Raji (cell line): ENCODE results near the gene GNAT3.

Source experiments
- POLR2A ChIP-seq: IDR thresholded peaks from 2 replicates; pipeline ENCODE4 v1.6.1; 2011; ENCODE audit warnings: low read depth, low read length, control low read depth; ENCODE audit not compliant: insufficient read depth

GNAT3 gene

DNA sequence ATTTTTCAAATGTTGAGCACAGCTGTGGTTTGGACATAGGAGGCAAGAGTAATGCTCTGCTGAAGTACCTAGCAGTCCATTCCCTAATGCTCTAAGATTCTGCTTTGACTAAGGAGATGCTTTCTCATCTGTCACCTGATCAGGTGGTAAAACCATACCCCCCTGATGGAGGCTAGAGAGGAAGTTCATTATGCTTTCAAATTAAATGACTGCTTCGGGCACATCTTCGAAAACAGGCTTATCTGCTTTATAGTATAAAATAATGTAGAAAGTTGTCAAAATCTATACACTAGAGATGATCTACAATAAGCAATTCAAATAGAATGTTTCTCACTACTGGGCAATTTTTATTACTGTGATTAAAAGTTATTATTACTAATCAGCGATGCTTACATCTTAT is at the start of gene GNAT3:
GNAT3 (minus strand) TSS at position 101 of the 400 bp plus-strand sequence. CDS start 138 bp downstream, outside the sequence.
- no peak for TF ChIP-seq POLR2A

DNA sequence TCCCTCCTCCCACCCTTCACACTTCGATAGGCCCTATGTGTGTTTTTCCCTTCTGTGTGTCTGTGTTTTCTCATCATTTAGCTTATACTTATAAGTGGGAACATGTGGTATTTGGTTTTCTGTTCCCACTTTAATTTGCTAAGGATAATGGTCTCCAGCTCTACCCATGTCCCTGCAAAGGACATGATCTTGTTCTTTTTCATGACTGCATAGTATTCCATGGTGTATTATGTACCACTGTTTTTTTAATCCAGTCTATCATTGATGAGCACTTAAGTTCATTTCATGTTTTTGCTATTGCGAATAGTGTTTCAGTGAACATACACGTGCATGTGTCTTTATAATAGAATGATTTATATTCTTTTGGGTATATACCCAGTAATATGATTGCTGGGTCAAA is 46.3 kb upstream of the GNAT3 start:
- no peak for TF ChIP-seq POLR2A

DNA sequence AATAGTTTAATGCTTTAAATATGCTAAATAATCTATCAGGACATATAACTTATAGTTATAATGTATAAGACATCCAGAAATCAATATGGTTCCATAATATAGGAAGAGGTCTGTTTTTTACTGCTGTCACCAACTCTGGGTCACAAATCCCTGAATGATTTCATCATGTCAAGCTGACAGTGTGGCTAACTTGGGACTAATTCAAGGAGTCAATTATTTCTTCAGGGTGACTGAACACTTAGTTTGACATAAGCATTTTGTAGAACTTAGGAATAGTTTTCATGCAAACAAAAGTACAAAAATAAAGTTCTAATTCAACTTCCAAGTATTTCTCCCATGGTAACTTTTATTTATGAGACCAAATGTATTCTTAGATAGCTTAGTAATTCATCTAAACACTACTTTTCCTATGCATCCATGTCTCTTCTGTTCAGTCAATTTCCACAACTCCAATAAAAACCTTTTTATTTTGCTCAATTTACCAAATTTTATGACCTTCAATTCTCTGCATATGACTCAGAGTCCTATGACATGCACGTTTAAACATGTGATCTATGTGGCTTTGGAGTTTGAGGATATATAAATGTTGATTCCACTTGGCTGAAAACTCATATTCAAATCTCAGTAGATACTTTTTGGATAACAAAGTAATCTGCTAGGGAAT is 40.3 kb upstream of the GNAT3 start:
- no peak for TF ChIP-seq POLR2A

DNA sequence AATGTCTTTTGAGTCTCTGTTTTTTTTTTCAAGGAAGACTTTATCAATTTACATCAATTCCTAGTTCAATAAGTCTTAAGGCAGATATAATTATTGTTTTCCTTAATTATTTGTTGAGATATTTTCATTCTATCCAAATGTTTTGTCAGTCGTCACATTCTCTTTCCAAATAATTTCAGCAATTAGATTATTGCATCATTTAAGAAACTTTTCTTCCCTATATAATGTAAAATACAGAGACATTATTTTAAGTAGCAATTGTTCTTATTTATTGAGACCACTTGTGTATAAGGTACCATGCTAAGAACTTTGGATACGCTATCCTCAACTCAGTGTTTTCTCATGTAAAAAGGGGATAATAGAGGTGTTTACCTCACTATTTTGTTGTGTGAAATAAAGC is 38.1 kb upstream of the GNAT3 start:
- no peak for TF ChIP-seq POLR2A

DNA sequence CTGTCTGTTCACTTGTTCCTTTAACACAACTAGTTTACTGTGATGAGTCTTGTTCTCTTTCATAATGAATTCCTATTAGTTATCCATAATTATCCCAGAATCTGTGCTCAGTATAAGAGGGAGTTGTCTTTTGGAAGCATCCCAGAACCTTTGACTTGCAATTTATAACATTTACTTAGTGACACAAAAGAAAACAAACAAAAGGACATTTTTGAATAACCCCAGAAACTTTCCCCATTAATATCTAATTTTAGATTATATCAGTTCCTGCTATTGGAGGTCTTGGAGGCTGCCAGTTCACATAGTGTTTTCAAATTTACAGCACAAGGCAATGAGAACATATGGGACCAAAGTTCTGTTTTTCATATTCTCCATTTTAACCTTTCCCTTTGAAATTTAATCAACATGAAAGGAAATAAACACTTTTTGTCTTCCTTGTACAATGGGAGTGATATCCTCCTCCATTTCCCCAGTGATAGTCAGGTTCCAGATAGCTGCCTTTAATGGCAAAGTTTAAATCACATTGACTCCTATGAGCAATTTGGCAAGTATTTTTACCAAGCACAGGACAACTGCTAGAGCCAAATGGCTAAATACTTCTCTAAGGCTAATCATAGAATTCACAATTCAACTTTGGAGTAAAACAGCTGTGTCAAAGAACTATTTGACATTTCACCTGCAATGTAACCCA is 37.1 kb upstream of the GNAT3 start:
- TF ChIP-seq POLR2A, result no peak

DNA sequence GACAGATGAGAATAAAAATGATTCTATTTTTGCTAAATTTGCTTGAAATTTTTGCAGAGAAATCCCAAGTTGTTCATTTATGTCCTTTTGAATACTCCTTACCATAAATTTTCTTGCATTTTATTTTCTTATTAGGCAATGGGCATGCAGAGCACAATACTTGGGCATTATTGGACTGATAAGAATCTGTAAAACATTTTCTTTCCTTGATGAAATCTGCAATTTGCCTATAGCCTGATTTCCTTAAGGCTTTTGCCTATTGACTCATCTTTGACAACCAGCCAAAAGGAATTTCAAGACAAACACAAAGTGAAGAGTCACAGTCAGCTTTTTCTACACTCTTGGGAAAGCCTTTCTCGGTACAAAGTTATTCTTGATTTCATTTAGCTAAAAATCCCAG is 30.5 kb upstream of the GNAT3 start:
- no peak for TF ChIP-seq POLR2A

DNA sequence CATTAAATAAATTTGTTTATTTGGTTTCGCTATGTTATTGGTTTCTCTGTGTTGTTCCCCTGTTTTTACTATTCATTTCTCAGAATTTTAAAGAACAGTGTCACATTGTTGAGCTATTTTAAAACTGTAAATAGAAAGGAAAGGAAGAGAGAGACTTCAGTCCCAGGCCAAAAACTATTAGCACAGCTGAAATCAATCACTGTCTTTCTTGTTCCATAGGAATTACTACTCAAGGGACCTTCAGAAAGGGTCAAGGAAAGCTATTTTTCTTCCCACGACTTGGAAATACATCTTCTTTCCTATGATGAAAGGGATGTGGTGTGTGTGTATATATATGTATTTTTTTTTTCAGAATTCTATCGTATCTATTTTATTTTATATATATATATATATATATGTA is 29.0 kb upstream of the GNAT3 start:
- no peak for TF ChIP-seq POLR2A

DNA sequence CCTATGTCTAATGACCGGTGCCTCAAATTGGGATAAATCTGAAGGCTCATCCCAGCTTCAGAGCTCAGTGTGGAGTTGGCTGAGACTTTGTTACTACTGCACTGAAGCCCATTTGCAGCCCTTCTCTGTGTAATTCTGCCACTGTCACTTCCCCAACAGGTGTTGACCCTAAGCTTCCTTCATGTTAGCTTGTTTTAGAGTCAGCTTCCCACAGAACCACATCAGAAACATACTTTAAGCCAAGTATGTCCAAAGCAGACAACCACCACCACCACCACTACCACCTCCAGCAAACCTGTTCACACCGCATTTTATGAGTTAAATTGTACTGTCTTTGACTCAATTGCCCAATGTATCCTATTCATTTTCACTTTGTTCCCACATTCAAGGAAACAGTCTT is 25.2 kb upstream of the GNAT3 start:
- TF ChIP-seq POLR2A, result no peak

DNA sequence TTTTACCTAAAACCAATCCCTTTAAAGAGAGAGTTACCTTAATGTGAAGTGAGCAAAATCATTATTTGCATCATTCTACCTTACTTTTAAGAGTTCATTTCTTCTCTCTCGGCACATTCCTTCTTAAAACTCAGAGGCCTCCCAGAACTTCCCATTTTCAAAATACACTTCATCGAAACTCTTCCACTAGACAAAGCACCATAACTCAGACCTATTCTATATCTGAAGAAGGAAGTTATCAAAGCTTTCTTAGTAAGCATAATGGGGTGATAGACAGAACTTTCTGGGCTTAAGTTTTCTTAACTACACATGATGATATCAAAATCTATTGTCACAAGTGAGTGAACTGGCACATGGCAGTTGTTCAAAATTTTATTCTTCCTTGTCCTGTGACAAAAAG is 24.6 kb upstream of the GNAT3 start:
- TF ChIP-seq POLR2A, result no peak

DNA sequence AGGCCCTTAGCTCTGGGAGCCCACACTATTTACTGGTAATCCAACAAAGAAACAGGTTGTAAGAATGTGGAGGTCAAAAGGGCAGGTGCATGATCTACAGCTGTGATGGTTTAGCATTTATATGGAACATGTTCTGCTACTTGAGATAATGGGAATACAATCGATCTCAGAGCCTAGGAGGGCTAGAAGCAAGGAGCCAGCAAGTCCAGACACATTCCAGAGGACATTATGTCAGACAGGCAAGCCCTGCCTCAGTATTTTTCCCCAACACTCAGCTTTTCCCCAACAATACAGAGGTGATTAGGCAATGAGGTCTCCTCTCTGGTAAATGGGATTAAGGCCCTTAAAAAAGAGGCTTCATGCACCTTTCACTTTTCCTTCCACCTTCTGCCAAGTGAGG is 21.4 kb upstream of the GNAT3 start:
- no peak for TF ChIP-seq POLR2A

DNA sequence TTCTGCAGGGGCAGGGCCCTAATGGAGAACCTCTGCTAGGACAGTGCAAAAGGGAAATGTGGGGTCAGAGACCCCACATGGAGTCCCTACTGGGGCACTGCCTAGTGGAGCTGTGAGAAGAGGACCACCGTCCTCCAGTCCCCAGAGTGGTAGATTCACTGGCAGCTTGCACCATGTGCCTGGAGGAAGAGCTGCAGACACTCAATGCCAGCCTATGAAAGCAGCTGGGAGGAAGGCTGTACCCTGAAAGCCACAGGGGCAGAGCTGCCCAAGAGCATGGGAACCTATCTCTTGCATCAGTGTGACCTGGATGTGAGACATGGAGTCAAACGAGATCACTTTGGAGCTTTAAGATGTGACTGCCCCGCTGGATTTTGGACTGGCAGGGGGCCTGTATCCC is 20.3 kb upstream of the GNAT3 start:
- no peak for TF ChIP-seq POLR2A

DNA sequence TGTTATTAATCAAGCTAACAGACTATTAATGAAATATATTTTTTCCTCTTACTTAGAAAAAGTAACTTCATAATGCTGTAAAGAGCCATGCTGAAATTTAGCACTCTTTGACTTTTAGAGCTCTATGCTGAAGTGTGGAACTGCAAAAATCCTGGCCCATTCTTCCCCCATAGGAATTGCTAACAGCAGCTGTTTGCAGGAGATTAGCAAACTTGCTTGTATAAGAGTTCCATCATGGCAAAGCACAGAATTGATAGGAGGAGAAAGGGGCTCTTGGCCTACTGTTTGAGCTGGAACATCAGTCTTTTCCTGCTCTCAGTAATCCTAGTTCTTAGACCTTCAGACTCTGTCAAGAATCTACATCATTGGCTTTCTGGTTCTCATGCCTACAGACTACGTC is 18.3 kb upstream of the GNAT3 start:
- no peak for TF ChIP-seq POLR2A

DNA sequence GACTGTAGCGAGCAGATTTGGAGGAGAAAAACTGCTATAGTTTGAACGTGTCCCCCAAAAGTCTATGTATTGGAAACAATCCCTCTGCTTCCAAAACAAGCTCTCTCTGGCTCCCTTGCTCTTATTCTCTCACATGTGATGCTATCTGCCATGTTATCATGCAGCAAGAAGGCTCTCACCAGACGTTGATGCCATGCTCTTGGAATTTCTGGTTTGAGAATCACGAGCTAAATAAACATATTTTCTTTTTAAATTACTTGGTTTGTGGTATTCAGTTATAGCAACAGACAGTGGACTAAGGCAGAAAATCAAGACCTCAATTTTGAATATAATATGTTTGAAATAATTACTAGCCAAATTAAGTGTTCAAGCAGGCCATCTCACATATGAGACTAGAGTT is 17.5 kb upstream of the GNAT3 start:
- TF ChIP-seq POLR2A, result no peak

DNA sequence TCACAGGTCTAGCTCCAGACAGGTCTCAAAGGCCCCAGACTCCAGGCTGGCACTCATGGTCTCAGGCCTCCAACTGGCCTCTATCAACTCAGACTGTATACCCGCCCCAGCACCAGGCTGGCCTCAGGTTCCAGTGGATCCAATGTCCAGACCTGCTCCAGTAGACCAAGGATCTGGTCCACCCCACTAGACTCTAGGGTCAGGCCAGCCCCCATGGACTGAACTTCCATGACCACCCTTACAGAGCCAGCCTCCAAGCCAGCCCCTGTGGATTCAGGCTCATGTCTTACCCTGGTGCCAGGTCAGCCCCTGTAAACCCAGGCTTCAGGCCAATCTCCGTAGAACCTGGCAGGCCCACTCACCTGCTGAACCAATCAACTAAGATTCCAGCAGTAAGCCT is 16.8 kb upstream of the GNAT3 start:
- TF ChIP-seq POLR2A, result no peak

DNA sequence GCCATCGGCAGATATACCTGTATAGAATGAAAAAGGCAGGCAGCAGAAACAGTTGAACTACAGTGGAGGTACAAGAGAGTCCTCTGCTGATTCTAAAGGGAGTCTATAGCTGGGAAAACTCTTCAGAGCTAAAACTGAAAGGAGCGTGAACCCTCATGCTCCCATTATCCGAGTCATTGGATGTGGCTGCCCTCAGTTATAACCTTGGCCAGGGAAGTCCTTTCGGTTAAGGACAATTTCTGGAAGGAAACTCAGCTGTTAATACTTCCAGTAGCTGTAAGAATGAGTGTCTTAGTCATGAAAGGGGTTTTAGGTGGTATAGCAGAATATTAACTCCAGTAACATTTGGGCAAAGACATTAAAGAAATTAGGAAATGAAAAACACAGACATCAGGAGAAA is 14.6 kb upstream of the GNAT3 start:
- no peak for TF ChIP-seq POLR2A

DNA sequence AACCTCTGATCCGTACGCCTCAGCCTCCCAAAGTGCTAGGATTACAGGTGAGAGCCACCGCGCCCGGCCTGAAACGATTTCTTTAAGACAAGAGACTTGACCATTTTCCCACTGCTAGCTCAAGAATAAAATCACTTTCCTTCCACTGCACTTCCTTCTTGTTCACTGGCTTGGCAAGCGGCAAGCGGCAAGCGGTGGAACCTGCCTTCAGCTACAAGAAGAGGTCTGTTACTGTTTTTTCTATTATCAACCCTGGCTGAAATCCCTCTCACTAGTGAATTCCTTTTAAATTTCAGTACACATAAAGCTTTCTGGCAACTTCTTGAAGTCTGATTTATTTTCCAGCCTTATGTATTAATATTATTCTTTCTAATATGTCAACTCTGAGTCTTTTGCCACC is 12.8 kb upstream of the GNAT3 start:
- no peak for TF ChIP-seq POLR2A

DNA sequence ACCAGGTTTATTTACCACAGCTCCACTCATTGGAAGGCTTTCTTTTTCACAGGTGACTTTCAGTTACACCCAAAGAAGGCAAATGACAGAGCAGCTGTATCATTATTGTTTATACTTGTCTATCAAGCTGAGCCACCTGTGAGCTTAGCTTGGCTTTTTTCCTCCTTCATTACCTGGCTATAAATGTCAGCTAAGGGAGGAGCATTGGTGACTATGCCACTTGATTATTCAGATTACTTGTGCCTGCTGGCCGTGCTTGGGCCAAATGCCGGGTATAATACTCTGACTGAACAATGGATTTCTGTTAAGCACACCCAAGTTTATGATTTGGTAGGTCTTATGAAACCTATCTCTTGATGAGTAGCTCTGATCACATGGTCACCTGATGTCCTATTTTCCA is 9.9 kb upstream of the GNAT3 start:
- TF ChIP-seq POLR2A, result no peak
